ENCODE measurements around the gene NUCKS1. TPM values are rescaled to one million over a fixed set of nuclear protein-coding genes. Genes with fewer than 3 reads are reported as not detected.

NUCKS1 gene
- total RNA-seq, 1 donor from 2014 or later: 191 TPM

GRCh38 chr1:205676002-205676401 lies 74.0 kb downstream of the NUCKS1 start:
- intact Hi-C loops (cut with micrococcal nuclease): no loop called here

- intact Hi-C loops (cut with micrococcal nuclease): no loop called here
Observed at GRCh38 chr1:205675247-205675646, 74.7 kb downstream of the NUCKS1 start.

DNA sequence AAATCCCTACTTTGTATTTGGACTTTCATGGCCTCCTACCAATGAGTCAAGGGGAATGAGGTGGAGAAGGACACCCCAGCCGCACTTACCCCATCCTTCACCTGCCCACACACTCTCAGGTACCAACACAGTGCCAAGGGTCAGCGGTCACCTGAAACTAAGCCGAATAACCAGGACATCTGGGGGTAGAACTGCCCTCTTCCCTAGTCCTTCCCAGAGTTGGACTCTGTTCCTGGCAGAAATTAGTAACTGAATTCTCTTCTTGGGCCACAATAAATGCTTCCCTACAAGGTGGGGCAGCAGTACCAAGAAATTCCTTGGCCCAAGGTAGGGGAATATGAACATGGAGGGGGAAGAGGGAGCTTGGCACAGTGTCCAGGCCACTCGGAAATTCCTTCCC lies 77.0 kb downstream of the NUCKS1 start:
- intact Hi-C loops (cut with micrococcal nuclease): no loop called here

DNA sequence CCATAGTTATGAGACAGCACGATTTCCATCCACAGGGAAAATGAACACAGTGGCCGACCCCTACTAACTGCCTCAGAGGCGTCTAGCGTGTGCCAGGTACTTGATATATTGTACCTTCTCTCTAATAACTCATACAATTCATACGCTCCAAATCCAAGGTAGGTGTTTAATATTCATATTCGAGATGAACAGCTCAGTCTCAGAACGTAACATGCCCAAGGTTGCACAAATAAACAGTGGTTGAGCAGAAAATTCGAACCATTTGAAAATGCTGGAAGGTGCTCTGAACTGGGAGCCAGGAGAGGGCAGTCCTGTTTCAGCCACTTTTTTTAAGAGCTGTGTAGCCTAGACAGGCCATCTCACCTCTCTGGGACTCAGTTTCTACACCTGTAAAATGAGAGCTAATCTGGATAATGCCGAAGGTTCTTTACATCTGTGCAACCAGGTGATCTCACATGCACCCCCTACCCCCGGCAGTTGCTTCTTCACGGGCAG lies 77.5 kb downstream of the NUCKS1 start:
- intact Hi-C loops (cut with micrococcal nuclease): no loop called here

GRCh38 chr1:205670611-205671430 lies 79.2 kb downstream of the NUCKS1 start:
- intact Hi-C loops (cut with micrococcal nuclease): no loop called here

DNA sequence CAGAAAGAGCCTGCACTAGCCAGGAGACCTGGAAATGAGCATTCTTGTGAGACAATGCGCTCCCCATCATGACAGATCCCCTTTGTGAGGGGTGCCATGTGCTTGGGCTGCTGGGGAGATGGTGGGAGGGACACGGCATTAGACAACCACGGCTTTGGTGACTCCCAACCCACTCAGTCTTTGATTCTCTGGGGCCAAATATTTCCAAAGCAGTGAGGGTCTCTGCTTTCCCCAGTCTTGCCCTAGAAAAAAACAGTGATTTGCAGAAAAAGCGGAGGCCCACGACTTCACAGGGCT lies 79.9 kb downstream of the NUCKS1 start:
- intact Hi-C loops (cut with micrococcal nuclease): no loop called here

GRCh38 chr1:205669341-205670149 lies 80.4 kb downstream of the NUCKS1 start:
- intact Hi-C loops (cut with micrococcal nuclease): no loop called here

- intact Hi-C loops (cut with micrococcal nuclease): no loop called here
Observed at GRCh38 chr1:205668951-205669340, 81.0 kb downstream of the NUCKS1 start.

- intact Hi-C loops (cut with micrococcal nuclease): no loop called here
Observed at GRCh38 chr1:205667909-205668643, 81.9 kb downstream of the NUCKS1 start.

- intact Hi-C loops (cut with micrococcal nuclease): no loop called here
Observed at GRCh38 chr1:205666372-205667166, 83.4 kb downstream of the NUCKS1 start.

DNA sequence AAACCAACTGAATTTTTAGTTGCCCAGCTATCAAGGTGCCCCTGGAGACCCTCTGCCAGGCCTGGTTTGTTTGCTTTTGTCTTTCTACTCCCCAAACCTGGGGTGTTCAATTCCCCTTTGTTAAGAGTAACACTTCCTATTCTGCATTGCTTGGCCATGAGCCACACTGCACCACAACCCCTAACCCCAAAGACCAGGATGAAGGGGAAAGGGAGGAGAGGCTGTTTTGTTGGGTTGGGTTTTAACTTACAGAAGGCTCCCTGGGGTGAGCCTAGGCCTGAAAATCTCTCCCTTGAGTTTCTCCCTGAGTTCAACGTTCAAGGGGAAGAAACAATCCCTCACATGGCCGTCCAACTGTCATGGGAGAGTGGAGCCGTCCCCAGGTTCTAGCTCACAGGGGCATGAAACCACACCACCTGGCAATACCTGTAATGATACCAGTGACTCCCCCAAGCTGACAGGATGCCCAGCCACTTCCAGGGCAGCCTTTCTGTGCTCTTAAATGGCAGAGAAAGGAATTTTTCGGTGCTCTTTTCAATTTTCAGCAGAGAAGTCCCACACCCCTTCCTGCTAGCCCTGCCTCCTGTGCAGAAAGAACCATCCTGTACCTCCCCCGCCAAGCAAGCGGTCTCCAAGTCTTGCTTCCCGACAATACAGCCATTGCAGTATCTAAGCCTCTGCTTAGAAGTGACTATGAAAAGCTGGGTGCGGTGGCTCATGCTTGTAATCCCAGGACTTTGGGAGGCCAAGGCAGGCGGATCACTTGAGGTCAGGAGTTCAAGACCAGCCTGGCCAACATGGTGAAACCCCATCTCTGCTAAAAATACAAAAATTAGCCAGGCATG lies 84.6 kb downstream of the NUCKS1 start:
- intact Hi-C loops (cut with micrococcal nuclease): no loop called here

DNA sequence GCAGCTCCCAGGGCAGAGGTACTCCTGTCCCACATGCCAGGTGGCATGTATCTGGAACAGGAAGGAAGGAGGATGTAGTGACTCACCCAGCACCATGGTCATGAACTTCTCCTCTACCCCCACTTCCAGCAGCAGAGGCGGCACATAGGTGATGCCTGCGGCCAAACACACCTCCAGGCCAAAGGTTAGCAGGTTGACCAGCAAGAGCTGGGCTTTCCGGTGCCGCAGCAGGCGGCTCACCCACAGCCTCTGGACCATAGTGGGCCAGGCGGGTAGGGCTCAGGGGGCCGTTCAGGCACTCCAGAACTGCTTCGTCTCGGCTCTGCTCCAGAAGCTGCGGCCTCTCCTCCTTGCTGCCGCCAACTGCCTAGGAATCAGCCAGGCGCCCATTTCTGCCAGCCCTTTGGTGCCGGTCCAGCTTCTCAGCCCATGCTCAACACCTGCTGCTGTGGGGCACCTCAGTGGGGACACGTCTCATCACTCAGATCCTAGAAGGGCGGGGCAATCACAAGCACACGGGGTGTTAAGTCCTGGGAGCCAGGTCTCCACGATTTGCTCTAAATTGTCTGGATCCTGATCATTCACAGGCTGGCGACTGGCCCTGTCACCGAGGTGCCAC lies 85.5 kb downstream of the NUCKS1 start:
- intact Hi-C loops (cut with micrococcal nuclease): no loop called here

DNA sequence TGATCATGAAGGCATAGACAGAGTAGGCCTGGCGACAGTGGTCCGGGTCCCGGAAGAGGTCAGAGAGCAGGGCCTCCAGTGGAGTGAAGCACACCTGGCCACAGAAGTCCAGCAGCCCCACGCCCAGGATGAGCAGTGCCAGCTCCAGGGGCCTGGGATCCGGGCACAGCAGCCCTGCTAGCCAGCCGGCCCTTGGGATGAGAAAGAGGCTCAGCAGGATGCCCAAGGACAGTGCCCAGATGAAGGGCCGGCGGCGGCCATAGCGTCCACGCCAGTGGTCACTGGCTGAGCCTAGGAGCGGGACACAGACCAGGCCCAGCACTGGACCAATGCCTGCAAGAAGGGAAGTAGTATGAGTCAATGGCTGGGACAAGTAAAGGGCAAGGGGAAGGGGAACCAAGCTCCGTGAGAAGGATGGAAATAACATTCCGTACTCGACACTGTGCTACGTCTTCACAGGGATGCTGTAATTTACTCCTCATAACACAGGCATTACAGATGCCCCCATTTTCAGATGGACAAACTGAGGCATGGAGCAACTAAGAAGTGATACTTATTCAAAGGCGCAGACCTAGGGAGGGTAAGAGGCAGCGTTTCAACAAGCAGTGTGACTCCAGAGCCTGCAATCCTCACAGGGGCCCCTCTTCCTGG lies 86.6 kb downstream of the NUCKS1 start:
- intact Hi-C loops (cut with micrococcal nuclease): no loop called here

Other genes with a start within 250 kb of the NUCKS1 start
- 0.27 and 0.73 TPM in 2 replicates for gene CDK18, start 245.5 kb downstream of the NUCKS1 start, total RNA-seq
- 95.1 and 97.3 TPM in 2 replicates for gene ELK4, start 118.2 kb downstream of the NUCKS1 start, total RNA-seq
- gene SLC45A3, start 69.7 kb downstream of the NUCKS1 start, total RNA-seq: 0.16 and 0.23 TPM in 2 replicates
- gene RAB29, start 25.3 kb upstream of the NUCKS1 start, total RNA-seq: 42.1 and 44.9 TPM in 2 replicates
- 19.8 and 20.5 TPM in 2 replicates for gene SLC41A1, start 63.0 kb upstream of the NUCKS1 start, total RNA-seq
- 1.0 and 1.2 TPM in 2 replicates for gene PM20D1, start 100.0 kb upstream of the NUCKS1 start, total RNA-seq
- gene SLC26A9, start 193.3 kb upstream of the NUCKS1 start, total RNA-seq: not detected in 2 replicates